ENCODE measurements around the gene GABRP. TPM values are rescaled to one million over a fixed set of nuclear protein-coding genes. Genes with fewer than 3 reads are reported as not detected.
"Not testable (repeated sequence)": the region's sequence is repeated elsewhere in the genome, so short reads cannot be mapped to it uniquely, and the experiment has no call there.

The GABRP gene
- total RNA-seq, 4 donors from 2014 or later, result 2.1 TPM; not detected in 3

DNA sequence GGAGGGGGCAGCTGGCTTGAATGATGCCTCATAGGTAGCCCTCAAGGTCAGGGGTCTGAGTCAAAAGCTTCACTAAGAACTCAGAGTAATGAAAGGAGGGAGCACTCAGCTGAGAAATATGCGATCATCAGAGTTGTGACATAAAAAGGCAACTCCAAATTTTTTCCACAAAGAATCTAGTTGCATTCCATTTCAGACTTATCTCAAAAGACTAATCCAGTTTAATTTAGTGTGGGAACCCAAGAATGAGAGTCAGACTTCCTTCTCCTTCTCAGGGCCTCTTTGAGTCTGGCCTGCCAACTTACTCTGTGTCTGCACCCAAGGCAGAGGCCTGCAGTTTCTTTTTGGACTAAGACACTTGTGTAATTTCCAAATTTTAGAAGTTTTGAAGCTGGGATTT, 34.7 kb downstream of the GABRP start:
- H3K9me3 ChIP-seq, result no peaks in the 10 kb centered on the region
- no peaks in the 10 kb centered on the region for H3K27me3 ChIP-seq
- no peak for TF ChIP-seq POLR2A (IDR thresholded peaks at IDR 0.05)

DNA sequence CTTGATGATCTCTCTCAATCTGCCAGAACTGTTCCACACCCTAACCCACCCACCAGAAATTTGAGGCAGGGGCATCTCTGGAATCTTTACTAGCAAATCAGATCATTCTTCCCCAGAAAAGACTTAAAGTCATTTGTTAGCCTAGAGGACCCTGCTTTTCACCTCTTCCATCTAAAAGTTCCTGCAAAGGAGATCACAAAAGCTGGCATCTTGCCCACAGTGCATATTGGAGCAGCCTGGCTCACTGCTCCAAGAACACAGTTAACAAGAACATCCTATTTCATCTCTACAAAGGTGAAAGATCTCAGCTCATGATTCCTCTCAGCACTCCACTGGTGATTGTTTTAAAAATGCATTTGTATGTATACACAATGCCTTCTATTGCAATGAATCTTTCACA, 36.3 kb downstream of the GABRP start:
- Histone ChIP-seq H3K36me3 (no peaks in the 10 kb centered on the region), H3K4me3 (no peak overlapping the region), H3K27me3 (no peaks in the 10 kb centered on the region), H3K27ac (no peak overlapping the region), H3K4me1 (no peaks in the 10 kb centered on the region), H3K9me3 (no peaks in the 10 kb centered on the region)
- TF ChIP-seq, protein P1, sequence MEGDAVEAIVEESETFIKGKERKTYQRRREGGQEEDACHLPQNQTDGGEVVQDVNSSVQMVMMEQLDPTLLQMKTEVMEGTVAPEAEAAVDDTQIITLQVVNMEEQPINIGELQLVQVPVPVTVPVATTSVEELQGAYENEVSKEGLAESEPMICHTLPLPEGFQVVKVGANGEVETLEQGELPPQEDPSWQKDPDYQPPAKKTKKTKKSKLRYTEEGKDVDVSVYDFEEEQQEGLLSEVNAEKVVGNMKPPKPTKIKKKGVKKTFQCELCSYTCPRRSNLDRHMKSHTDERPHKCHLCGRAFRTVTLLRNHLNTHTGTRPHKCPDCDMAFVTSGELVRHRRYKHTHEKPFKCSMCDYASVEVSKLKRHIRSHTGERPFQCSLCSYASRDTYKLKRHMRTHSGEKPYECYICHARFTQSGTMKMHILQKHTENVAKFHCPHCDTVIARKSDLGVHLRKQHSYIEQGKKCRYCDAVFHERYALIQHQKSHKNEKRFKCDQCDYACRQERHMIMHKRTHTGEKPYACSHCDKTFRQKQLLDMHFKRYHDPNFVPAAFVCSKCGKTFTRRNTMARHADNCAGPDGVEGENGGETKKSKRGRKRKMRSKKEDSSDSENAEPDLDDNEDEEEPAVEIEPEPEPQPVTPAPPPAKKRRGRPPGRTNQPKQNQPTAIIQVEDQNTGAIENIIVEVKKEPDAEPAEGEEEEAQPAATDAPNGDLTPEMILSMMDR (IDR thresholded peaks at IDR 0.05), result no peak
- TF ChIP-seq POLR2AphosphoS5 (IDR thresholded peaks at IDR 0.05), result no peak
- no peak for TF ChIP-seq EP300 (IDR thresholded peaks at IDR 0.05)
- TF ChIP-seq POLR2A (IDR thresholded peaks at IDR 0.05), result no peak
- no peak for ATAC-seq

More for the DNA sequence above, 34.7 kb downstream of the GABRP start:
- Histone ChIP-seq H3K27ac (no peak overlapping the region), H3K36me3 (no peaks in the 10 kb centered on the region), H3K4me1 (no peaks in the 10 kb centered on the region), H3K4me3 (no peak overlapping the region)
- WGBS, 2 donors (ENCODE audit: low coverage in 1 of 2), result 79 to 88% methylated on average over 1 of the region's 1 CpG
- no peak for ATAC-seq

DNA sequence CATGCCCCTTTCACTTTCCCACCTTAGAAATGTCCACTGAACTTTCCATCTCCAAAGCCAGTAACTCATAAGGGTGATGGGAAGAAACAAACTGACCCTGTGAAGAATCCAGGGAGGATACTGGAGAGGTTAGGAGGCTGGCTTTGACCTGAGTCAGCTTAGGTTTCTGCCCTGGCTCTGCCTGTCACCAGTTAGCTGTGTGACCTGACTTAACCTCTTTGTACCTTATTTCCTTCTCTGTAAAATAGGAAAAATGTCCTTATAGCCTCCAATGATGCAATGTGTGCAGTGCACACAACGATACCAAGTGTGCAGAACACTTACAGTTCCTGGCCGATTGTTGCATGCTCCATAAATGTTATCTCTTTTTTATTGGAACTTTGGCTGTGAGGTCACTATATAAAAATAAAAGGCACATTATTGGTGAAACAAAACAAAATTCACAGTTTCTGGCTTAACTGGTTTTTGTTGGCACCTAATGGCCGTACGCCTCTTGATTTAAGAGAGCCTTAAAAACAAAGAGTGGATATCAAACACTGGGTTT, 37.8 kb downstream of the GABRP start:
- Histone ChIP-seq H3K4me3 (no peak overlapping the region), H3K4me1 (no peaks in the 10 kb centered on the region), H3K27me3 (no peaks in the 10 kb centered on the region), H3K9me3 (peaks cover 0 to 12% (median 0%) of the 10 kb centered on the region in 3 donors), H3K36me3 (no peaks in the 10 kb centered on the region), H3K27ac (no peak overlapping the region)
- TF ChIP-seq EP300 (IDR thresholded peaks at IDR 0.05), result no peak
- TF ChIP-seq, protein P1 (IDR thresholded peaks at IDR 0.05), result no peak
- no peak for TF ChIP-seq POLR2AphosphoS5 (IDR thresholded peaks at IDR 0.05)
- no peak for TF ChIP-seq POLR2A (IDR thresholded peaks at IDR 0.05)
- no peak for ATAC-seq
- 86 to 95% methylated on average over 4 of the region's 4 CpGs for WGBS, 2 donors (ENCODE audit: low coverage in 1 of 2)

DNA sequence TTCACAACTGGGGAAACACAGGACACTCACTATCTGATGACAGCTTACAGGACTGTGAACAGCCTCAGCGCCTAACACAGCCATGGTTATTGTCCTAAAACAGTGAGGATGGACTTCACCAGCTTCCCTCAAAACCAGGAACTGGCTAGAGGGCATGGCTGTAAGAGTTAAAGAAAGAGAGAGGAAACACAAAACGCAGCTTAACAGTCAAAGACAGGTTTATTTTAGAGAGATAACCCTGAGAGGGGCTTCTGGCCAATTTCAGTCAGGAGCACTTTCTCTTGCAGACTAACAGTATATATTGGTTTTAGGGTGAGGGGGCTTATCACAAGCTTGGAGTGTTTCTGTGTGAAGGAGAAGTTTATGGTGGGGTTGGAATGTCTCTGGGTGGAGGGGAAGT, 42.6 kb downstream of the GABRP start:
- 40 to 74% methylated on average over 1 to 2 of the region's 2 CpGs for WGBS, 2 donors (ENCODE audit: low coverage in 1 of 2)
- Histone ChIP-seq H3K36me3 (no peaks in the 10 kb centered on the region), H3K27me3 (peaks cover 4% of the 10 kb centered on the region), H3K9me3 (peaks cover 0 to 14% (median 0%) of the 10 kb centered on the region in 3 donors), H3K27ac (no peak overlapping the region), H3K4me3 (no peak overlapping the region), H3K4me1 (no peaks in the 10 kb centered on the region)
- no peak for ATAC-seq
- TF ChIP-seq POLR2A (IDR thresholded peaks at IDR 0.05), result no peak
- TF ChIP-seq EP300 (IDR thresholded peaks at IDR 0.05), result no peak
- no peak for TF ChIP-seq POLR2AphosphoS5 (IDR thresholded peaks at IDR 0.05)
- TF ChIP-seq, protein P1 (IDR thresholded peaks at IDR 0.05), result no peak

DNA sequence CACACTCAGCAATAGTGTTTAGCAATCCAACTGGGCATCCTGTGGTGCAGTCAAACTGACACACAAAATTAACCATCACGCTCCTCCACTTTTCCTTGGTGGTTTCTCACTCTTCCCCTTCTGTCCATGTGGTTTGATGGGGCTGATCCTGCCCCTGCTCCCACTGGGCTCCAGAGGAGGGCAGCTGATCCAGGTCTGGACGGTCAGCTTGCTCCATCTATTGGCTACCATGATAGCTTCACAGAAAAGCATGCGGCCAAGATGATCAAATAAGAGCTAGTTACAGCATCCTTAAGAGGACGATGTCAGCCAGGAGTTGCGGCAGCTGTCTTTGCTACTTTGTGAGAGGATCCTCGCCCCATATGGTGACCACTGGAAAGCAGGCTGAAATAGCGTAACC, 48.7 kb downstream of the GABRP start:
- ATAC-seq, result no peak
- Histone ChIP-seq H3K9me3 (no peaks in the 10 kb centered on the region), H3K4me3 (no peak overlapping the region), H3K4me1 (no peaks in the 10 kb centered on the region), H3K36me3 (no peaks in the 10 kb centered on the region), H3K27ac (no peak overlapping the region), H3K27me3 (peaks cover 4% of the 10 kb centered on the region)
- TF ChIP-seq EP300 (IDR thresholded peaks at IDR 0.05) (no peak), POLR2AphosphoS5 (IDR thresholded peaks at IDR 0.05) (no peak), POLR2A (IDR thresholded peaks at IDR 0.05) (no peak)
- TF ChIP-seq, protein P1 (IDR thresholded peaks at IDR 0.05), result no peak
- 59 to 84% methylated on average over 6 to 7 of the region's 7 CpGs for WGBS, 2 donors (ENCODE audit: low coverage in 1 of 2)

DNA sequence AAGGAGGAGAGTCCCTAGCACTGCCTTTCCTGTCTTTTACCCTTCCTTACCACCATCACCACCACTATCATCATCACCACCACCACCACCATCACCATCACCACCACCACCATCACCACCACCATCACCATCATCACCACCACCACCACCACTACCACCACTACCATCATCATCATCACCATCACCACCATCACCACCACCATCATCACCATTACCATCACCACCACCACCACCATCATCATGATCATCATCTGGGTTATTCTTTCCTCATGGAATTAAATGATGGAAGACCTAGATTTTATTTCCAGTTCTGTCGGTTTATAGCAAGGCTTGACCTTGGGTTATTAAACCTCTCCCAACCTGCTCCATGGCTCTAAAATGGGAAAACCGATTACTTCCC, 50.5 kb downstream of the GABRP start:
- not testable (repeated sequence) for H3K9me3 ChIP-seq, H3K4me1 ChIP-seq, H3K4me3 ChIP-seq, H3K27ac ChIP-seq, ATAC-seq, H3K36me3 ChIP-seq, H3K27me3 ChIP-seq
- WGBS, 2 donors (ENCODE audit: low coverage in 1 of 2), result 91 to 96% methylated on average over 2 of the region's 2 CpGs
